Common myeloid progenitor, CD34-positive (primary cell): Measurements from ENCODE around the gene ANXA11.
A peak's percentile ranks its signal among the peaks of the same experiment; 100 is the strongest.
"Not testable (repeated sequence)": the region's sequence is repeated elsewhere in the genome, so short reads cannot be mapped to it uniquely, and the experiment has no call there.

Experiments
- CTCF ChIA-PET: fragments of 350-600 bp; sonication (Branson Sonifier 250); formaldehyde crosslinking; loops from one replicate; lab custom pipeline; 2021; ENCODE audit warnings: antibody characterized with exemption; lab: Charles Lee
- POLR2A ChIA-PET: fragments of 350-600 bp; sonication (Branson Sonifier 250); formaldehyde crosslinking; loops from one replicate; lab custom pipeline; 2021; ENCODE audit warnings: antibody characterized with exemption; lab: Charles Lee
- DNase-seq, 3 donors: peaks; one replicate each; pipeline versions ENCODE4 v3.0.0 to v3.0.0-alpha.2; 2013
- H3K27ac ChIP-seq, 2 experiments: 1 replicate in 1 of 2; 2 replicates in 1 of 2; pipeline ENCODE4 v1.7.0; 2013; ENCODE audit warnings: inconsistent platforms in 2 of 2, low read length in 2 of 2, mild to moderate bottlenecking in 2 of 2, low read depth in 1 of 2, moderate library complexity in 1 of 2; ENCODE audit not compliant: severe bottlenecking in 2 of 2, insufficient read depth in 1 of 2, poor library complexity in 1 of 2
- H3K27me3 ChIP-seq, 5 experiments: replicated peaks in 2 of 5; 1 replicate in 3 of 5; 2 replicates in 2 of 5; pipeline versions ENCODE4 v1.6.1 to v1.7.0; 2013; ENCODE audit warnings: low read length in 4 of 5, mild to moderate bottlenecking in 2 of 5, moderate library complexity in 2 of 5, inconsistent platforms in 1 of 5; ENCODE audit not compliant: insufficient read depth in 5 of 5, control insufficient read depth in 4 of 5
- H3K36me3 ChIP-seq, 4 experiments: 1 replicate in 2 of 4; 2 replicates in 2 of 4; pipeline versions ENCODE4 v1.6.1 to v1.7.0; 2013; ENCODE audit warnings: low read length in 3 of 4, control low read depth in 1 of 4, mild to moderate bottlenecking in 1 of 4; ENCODE audit not compliant: control insufficient read depth in 4 of 4, insufficient read depth in 4 of 4
- H3K4me1 ChIP-seq, 4 experiments: 1 replicate in 3 of 4; 2 replicates in 1 of 4; pipeline versions ENCODE4 v1.6.1 to v1.7.1; 2013; ENCODE audit warnings: low read length in 3 of 4, mild to moderate bottlenecking in 3 of 4, control low read depth in 1 of 4, inconsistent platforms in 1 of 4, moderate library complexity in 1 of 4; ENCODE audit not compliant: control insufficient read depth in 4 of 4, insufficient read depth in 4 of 4; ENCODE audit errors: control extremely low read depth in 1 of 4
- H3K4me3 ChIP-seq, 7 experiments: 1 replicate in 4 of 7; 2 replicates in 3 of 7; pipeline versions ENCODE4 v1.5.1 to v1.7.0; 2013; ENCODE audit warnings: mild to moderate bottlenecking in 7 of 7, low read length in 6 of 7, moderate library complexity in 6 of 7, inconsistent platforms in 2 of 7, low read depth in 2 of 7, control low read depth in 1 of 7; ENCODE audit not compliant: insufficient read depth in 4 of 7, control insufficient read depth in 1 of 7; ENCODE audit errors: extremely low read depth in 1 of 7
- H3K9me3 ChIP-seq, 5 experiments: 1 replicate in 4 of 5; 2 replicates in 1 of 5; pipeline versions ENCODE4 v1.6.1 to v1.7.1; 2013; ENCODE audit warnings: low read length in 4 of 5, mild to moderate bottlenecking in 2 of 5, inconsistent platforms in 1 of 5, low read depth in 1 of 5, moderate library complexity in 1 of 5; ENCODE audit not compliant: control insufficient read depth in 4 of 5, insufficient read depth in 2 of 5; ENCODE audit errors: control extremely low read depth in 1 of 5
- whole genome bisulfite sequencing: methylation state at CpG from one replicate; pipeline ENCODE4 v1.1.5; 2013; ENCODE audit not compliant: insufficient coverage; 5-methylcytosine and 5-hydroxymethylcytosine counted together

ANXA11 gene

DNA sequence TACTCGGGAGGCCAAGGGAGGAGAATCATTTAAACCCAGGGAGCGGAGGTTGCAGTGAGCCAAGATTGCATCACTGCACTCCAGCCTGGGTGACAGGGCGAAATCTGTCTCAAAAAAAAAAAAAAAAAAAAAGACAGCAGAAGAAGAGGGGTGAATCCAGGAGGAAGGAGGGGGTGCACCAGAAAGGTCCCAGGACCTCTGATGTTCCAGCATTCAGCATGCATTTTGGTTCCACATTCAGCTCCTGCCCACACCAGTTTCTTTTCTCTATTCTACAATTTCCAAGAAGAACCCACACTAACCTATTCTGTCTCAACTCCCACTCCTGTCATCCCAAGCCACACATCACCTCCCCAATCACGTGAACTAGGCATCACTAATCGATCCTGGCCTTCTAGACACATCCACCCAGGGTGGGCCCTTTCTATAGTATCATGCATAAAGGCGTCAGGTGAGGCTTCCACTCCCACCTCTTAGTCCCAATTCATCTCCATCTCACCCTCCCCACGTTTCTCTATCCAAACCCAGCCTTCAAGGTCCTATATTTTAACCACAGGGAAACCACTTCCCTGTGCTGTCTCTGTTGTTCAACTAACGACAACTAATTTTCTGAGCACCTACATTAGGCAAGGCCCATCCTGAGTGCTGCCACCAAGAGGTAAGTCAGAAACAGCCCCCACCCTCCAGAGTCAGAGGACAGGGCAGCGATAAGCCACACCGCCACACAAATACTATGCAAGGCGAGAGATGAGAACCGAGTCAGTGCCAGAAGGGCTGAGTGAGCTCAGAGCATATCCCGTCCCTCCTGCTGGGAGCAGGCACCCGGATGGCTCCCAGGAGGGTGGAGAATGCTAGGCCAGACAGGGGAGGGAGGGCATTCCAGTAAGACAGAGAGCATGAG lies 2.2 kb downstream of the ANXA11 start:
- Histone ChIP-seq H3K9me3 (no peaks in the 10 kb centered on the region), H3K27ac (peak overlapping the region in 1 of 2 experiments; percentile 83), H3K4me1 (peaks cover 18 to 66% (median 58%) of the 10 kb centered on the region in 4 experiments), H3K27me3 (no peaks in the 10 kb centered on the region), H3K4me3 (peak overlapping the region in 3 of 7 experiments; percentile 76 to 90 (median 89)), H3K36me3 (peaks cover 0 to 5% (median 0%) of the 10 kb centered on the region in 4 experiments)
- CTCF ChIA-PET = interaction anchor here (0.9 to 3.5 kb wide), 8 partner anchors 15 to 59 kb away, joined by 3 to 16 read pairs (median 7); no protein-coding TSS in a partner anchor
- DNase-seq = peak; percentile 51 to 77 (median 70)
- POLR2A ChIA-PET = interaction anchor here (1.2 kb wide), 1 partner anchor 16 kb away, joined by 3 read pairs; no protein-coding TSS in a partner anchor
- 70% methylated on average over 14 of the region's 14 CpGs for WGBS

DNA sequence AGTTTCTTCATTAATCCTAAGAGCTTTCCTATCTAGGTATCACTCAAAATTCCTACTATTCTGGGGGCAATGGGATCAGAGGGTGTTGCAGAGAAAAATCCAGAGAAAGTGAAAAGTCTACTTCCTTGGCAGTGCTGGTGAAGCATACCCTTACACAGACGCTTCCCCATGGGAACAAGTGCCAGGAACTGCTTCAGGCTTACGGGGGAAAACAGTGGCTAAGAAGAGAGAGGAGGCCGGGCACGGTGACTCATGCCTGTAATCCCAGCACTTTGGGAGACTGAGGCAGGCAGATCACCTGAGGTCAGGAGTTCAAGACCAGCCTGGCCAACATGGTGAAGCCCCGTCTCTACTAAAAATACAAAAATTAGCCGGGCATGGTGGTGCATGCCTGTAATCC lies 2.8 kb downstream of the ANXA11 start:
- CTCF ChIA-PET = interaction anchor here (1.2 to 3.5 kb wide), 3 partner anchors 17 to 38 kb away, joined by 3 to 14 read pairs (median 5); no protein-coding TSS in a partner anchor
- H3K36me3 ChIP-seq, H3K27me3 ChIP-seq, DNase-seq, H3K4me3 ChIP-seq, H3K9me3 ChIP-seq, POLR2A ChIA-PET: not testable (repeated sequence)
- H3K4me1 ChIP-seq = peaks cover 21 to 71% (median 63%) of the 10 kb centered on the region in 4 experiments
- WGBS = 100% methylated on average over 6 of the region's 6 CpGs
- H3K27ac ChIP-seq = peak overlapping the region in 1 of 2 experiments; percentile 83

DNA sequence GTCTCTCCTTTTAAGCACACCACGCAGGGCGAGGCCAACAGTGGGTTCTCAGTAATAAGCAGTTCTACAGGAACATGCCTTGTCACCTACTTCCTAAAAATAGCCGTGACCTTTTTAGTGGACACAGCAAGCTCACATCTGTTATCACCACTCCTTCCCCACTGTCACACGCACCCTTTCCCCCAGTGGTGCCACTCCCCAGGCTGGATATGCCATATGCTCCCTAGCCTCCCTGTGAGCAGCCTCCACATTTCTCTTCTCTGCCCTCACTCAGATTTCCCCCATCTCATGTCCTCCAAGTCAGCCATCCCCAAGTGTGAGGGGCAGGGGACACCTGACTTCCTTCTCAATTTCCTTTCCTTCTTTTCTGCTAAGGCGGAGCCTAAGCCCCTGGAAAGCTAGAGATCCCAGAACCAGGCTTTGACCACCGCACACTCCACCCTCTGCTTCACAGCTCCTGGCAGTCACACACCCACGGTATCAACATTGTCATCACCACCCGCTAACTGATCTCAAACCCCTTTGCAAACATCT lies 3.7 kb downstream of the ANXA11 start:
- no peaks in the 10 kb centered on the region for H3K9me3 ChIP-seq
- H3K27ac ChIP-seq = peak overlapping the region in 1 of 2 experiments; percentile 53
- peak in 1 of 3 donors; percentile 24 for DNase-seq
- no peaks in the 10 kb centered on the region for H3K27me3 ChIP-seq
- H3K4me3 ChIP-seq = no peak overlapping the region
- peaks cover 21 to 78% (median 67%) of the 10 kb centered on the region in 4 experiments for H3K4me1 ChIP-seq
- peaks cover 0 to 5% (median 0%) of the 10 kb centered on the region in 4 experiments for H3K36me3 ChIP-seq
- 88% methylated on average over 6 of the region's 8 CpGs for WGBS
- ChIA-PET POLR2A (no interaction called here), CTCF (interaction anchor here (0.9 to 2.0 kb wide), 5 partner anchors 8 to 40 kb away, joined by 3 to 5 read pairs (median 3); no protein-coding TSS in a partner anchor)

DNA sequence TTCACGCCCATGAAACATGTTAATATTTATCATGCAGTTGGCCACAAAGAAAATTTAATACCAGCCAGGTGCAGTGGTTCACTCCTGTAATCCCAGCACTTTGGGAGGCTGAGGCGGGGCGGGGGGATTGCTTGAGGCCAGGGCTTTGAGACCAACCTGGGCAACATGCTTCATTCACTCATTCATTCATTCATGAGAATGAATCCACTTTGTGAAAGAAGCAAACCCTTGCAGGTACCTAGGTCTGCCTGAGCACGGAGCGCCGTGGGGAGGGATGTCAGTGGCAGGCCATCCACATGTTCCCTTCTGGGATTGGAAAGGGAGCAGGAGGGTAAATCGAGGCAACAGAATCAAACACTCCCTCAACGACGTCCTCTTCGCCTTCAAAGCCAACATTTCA lies 4.7 kb downstream of the ANXA11 start:
- POLR2A ChIA-PET = no interaction called here
- Histone ChIP-seq H3K27me3 (no peaks in the 10 kb centered on the region), H3K9me3 (no peaks in the 10 kb centered on the region), H3K4me1 (peaks cover 21 to 84% (median 66%) of the 10 kb centered on the region in 4 experiments), H3K36me3 (peaks cover 0 to 5% (median 0%) of the 10 kb centered on the region in 4 experiments), H3K27ac (no peak overlapping the region), H3K4me3 (no peak overlapping the region)
- CTCF ChIA-PET = interaction anchor here (0.9 to 1.5 kb wide), 6 partner anchors 13 to 140 kb away, joined by 3 to 5 read pairs (median 4); no protein-coding TSS in a partner anchor
- 92% methylated on average over 5 of the region's 10 CpGs for WGBS
- no peak for DNase-seq

DNA sequence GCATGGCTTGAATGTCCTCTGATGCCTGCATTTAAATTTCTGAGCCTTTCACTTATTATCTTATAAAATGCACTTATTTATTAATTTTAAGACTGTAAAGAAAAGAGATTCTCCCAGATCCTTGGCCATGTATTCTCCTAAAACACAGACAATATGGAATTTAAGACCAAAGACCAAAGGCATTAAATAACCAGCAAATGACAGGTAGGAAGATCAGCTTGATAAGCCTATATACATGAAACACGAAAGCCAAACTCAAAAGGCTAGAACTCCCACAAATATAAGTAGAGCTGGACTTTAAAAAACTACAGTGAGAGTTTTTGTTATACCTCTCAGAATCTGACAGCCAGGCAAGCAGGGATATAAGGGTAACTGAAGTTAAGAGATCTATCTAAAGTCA lies 5.1 kb downstream of the ANXA11 start:
- H3K27me3 ChIP-seq = no peaks in the 10 kb centered on the region
- CTCF ChIA-PET = interaction anchor here (1.0 to 1.5 kb wide), 4 partner anchors 13 to 139 kb away, joined by 3 to 5 read pairs (median 4); no protein-coding TSS in a partner anchor
- peaks cover 22 to 82% (median 64%) of the 10 kb centered on the region in 4 experiments for H3K4me1 ChIP-seq
- no CpG with 5 or more reads among the region's 1 CpG for WGBS
- peak overlapping the region in 2 of 7 experiments; percentile 42 to 59 for H3K4me3 ChIP-seq
- H3K36me3 ChIP-seq = peaks cover 0 to 7% (median under 1%) of the 10 kb centered on the region in 4 experiments
- DNase-seq = no peak
- POLR2A ChIA-PET = interaction anchor here (1.0 kb wide), 1 partner anchor 13 kb away, joined by 4 read pairs; no protein-coding TSS in a partner anchor
- no peaks in the 10 kb centered on the region for H3K9me3 ChIP-seq
- H3K27ac ChIP-seq = no peak overlapping the region

DNA sequence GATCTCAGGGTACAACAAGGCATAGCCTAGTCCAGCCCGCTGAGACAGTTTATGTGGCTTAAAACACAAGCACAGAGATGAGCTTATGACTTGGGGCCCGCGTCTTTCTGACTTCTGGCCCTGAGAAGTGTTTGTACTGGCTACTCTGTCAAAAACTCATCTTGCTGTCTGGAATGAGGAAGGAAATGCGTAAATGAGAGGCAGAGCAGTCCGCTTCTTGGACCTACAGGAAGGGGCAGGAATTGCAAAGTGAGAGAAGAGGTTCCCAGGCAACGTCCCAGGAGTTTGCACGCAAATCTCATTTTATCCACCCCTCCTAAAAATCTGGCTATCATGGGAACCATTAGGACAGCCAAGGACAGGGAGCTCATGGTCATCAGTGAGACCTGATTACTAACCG lies 5.5 kb downstream of the ANXA11 start:
- 26% methylated on average over 5 of the region's 8 CpGs for WGBS
- Histone ChIP-seq H3K36me3 (peaks cover 0 to 11% (median 2%) of the 10 kb centered on the region in 4 experiments), H3K4me3 (peak overlapping the region in 2 of 7 experiments; percentile 42 to 59), H3K27ac (no peak overlapping the region), H3K9me3 (no peaks in the 10 kb centered on the region), H3K4me1 (peaks cover 22 to 82% (median 64%) of the 10 kb centered on the region in 4 experiments), H3K27me3 (no peaks in the 10 kb centered on the region)
- CTCF ChIA-PET = interaction anchor here (0.7 to 1.5 kb wide), 6 partner anchors 12 to 139 kb away, joined by 3 to 5 read pairs (median 4); no protein-coding TSS in a partner anchor
- peak; percentile 50 to 70 (median 62) for DNase-seq
- POLR2A ChIA-PET = interaction anchor here (1.0 kb wide), 1 partner anchor 12 kb away, joined by 4 read pairs; no protein-coding TSS in a partner anchor
